ENCODE data around the gene SV2B. TPM values are rescaled to one million over a fixed set of nuclear protein-coding genes. Genes with fewer than 3 reads are reported as not detected.

SV2B gene
- total and polyA plus RNA-seq, 9 of the 15 experiments (the other 6 are each of a cell fraction or from before 2014, with no cell fraction given) = 0.01 to 0.25 (median 0.11) TPM

DNA sequence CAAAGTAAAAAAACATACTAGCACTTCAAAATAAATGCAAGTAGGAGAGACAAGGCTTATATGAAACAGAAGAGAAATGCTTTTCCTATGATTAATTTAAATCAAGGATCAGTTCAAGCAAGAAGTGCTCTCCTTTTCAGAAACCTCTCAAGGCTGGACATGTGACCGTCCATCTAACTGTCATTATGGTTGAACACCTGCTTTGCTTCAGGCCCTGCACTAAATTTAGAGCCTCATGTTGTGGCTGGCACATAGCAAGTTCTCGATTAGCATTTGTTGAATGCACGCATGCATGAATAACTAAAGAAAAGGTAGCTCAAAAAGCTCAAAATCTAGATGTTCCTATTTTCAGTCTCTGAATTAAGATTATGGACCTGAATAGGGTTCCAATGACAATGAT lies 82.0 kb downstream of the SV2B start (continued):
- TF ChIP-seq RBM14 (IDR thresholded peaks at IDR 0.05; ENCODE audit: borderline replicate concordance, insufficient read depth, low read depth, low read length) = no peak

DNA sequence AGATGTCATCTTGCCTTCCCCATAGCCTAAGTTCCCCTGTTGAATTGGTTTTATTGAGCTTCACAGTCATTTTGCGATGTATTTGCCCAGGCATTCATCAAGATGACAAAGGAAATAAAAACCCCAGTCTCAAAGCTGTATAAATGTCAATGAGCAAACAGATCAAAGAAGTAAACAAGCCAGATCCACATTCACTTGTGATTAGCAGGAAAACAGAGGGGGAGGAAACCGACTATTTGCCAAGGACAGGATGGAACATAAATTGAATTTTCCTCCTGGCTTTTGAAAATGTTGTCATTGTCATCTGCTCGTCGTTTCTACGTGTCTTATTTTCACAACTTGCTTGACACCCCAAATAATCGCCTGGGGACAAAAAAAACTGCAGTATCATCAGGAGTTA lies 83.5 kb downstream of the SV2B start:
- intact Hi-C loops (cut with micrococcal nuclease) = no loop called here
- Histone ChIP-seq H3K79me2 (ENCODE audit: control insufficient read depth, insufficient read depth, low read length) (no peaks in the 10 kb centered on the region), H2AFZ (ENCODE audit: low read depth, low read length) (no peak overlapping the region), H4K20me1 (replicated peaks; ENCODE audit: control insufficient read depth, insufficient read depth, low read length) (no peaks in the 10 kb centered on the region), H3K9ac (ENCODE audit: insufficient read depth in 1 of 2, low read depth in 2 of 2, low read length in 2 of 2) (no peak overlapping the region), H3K36me3 (ENCODE audit: control insufficient read depth, insufficient read depth, low read length) (no peaks in the 10 kb centered on the region), H3K4me1 (replicated peaks in 1 of 2; ENCODE audit: control insufficient read depth in 2 of 2, insufficient read depth in 2 of 2, low read length in 2 of 2) (no peaks in the 10 kb centered on the region), H3K27me3 (ENCODE audit: control insufficient read depth in 2 of 2, insufficient read depth in 2 of 2, low read length in 2 of 2) (no peaks in the 10 kb centered on the region), H3K9me1 (ENCODE audit: control insufficient read depth, insufficient read depth, low read length) (no peaks in the 10 kb centered on the region), H3K27ac (ENCODE audit: extremely low read depth, low read depth, low read length) (no peak overlapping the region), H3K4me3 (no peak overlapping the region), H3K4me2 (ENCODE audit: insufficient read depth, low read length) (no peak overlapping the region), H3K9me3 (replicated peaks; ENCODE audit: control insufficient read depth, insufficient read depth, low read depth, low read length) (no peaks in the 10 kb centered on the region)
- no TSS peak for BruUV-seq (replicated peaks)
- FAIRE-seq = no peak
- DNase-seq (ENCODE audit: extremely low read depth in 1 of 4, low spot score in 3 of 4) = no peak
- CTCF ChIA-PET (ENCODE audit: low intra/inter-chr PET ratio) = no interaction called here
- in situ Hi-C loops (cut with MboI) = no loop called here
- POLR2A ChIA-PET = no interaction called here
- WGBS (ENCODE audit: insufficient coverage, low coverage, missing lambda C conversion rate) = 0% methylated on average over 6 of the region's 6 CpGs
- TF ChIP-seq CBFA2T3 (IDR thresholded peaks at IDR 0.05) = no peak
- TF ChIP-seq ZNF589 (CRISPR knock-in tag; IDR thresholded peaks at IDR 0.05; ENCODE audit: low read depth) = no peak
- no peak for TF ChIP-seq HDAC1 (IDR thresholded peaks at IDR 0.05)
- no peak for TF ChIP-seq ZNF24 (IDR thresholded peaks at IDR 0.05)
- TF ChIP-seq, protein P1, sequence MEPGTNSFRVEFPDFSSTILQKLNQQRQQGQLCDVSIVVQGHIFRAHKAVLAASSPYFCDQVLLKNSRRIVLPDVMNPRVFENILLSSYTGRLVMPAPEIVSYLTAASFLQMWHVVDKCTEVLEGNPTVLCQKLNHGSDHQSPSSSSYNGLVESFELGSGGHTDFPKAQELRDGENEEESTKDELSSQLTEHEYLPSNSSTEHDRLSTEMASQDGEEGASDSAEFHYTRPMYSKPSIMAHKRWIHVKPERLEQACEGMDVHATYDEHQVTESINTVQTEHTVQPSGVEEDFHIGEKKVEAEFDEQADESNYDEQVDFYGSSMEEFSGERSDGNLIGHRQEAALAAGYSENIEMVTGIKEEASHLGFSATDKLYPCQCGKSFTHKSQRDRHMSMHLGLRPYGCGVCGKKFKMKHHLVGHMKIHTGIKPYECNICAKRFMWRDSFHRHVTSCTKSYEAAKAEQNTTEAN (CRISPR knock-in tag; IDR thresholded peaks at IDR 0.05) = no peak
- TF ChIP-seq, protein P2, sequence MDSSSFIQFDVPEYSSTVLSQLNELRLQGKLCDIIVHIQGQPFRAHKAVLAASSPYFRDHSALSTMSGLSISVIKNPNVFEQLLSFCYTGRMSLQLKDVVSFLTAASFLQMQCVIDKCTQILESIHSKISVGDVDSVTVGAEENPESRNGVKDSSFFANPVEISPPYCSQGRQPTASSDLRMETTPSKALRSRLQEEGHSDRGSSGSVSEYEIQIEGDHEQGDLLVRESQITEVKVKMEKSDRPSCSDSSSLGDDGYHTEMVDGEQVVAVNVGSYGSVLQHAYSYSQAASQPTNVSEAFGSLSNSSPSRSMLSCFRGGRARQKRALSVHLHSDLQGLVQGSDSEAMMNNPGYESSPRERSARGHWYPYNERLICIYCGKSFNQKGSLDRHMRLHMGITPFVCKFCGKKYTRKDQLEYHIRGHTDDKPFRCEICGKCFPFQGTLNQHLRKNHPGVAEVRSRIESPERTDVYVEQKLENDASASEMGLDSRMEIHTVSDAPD (CRISPR knock-in tag; IDR thresholded peaks at IDR 0.05) = no peak
- TF ChIP-seq ZBTB17 (CRISPR knock-in tag; IDR thresholded peaks at IDR 0.05) = no peak
- TF ChIP-seq ZNF232 (CRISPR knock-in tag; IDR thresholded peaks at IDR 0.05) = no peak
- TF ChIP-seq PTBP1 (IDR thresholded peaks at IDR 0.05; ENCODE audit: low read depth, low read length) = no peak
- TF ChIP-seq RBM17 (IDR thresholded peaks at IDR 0.05; ENCODE audit: borderline replicate concordance, low read depth, low read length) = no peak
- TF ChIP-seq PHF20 (IDR thresholded peaks at IDR 0.05; ENCODE audit: partially characterized antibody) = no peak
- no peak for TF ChIP-seq ZFP1 (CRISPR knock-in tag; IDR thresholded peaks at IDR 0.05)
- TF ChIP-seq TOE1 (IDR thresholded peaks at IDR 0.05; ENCODE audit: borderline replicate concordance) = no peak
- TF ChIP-seq TOE1 (CRISPR knock-in tag; IDR thresholded peaks at IDR 0.05; ENCODE audit: borderline replicate concordance, low read depth) = no peak
- no peak for ATAC-seq

All from K562 (cell line).